ENCODE measurements around the gene REXO1. TPM values are rescaled to one million over a fixed set of nuclear protein-coding genes. Genes with fewer than 3 reads are reported as not detected.
A peak's percentile ranks its signal among the peaks of the same experiment; 100 is the strongest.

The REXO1 gene
- total RNA-seq, 2 experiments from 2014 or later, result 47.9 to 52.9 TPM

Small RNA genes lying within 50 kb of the gene (microRNA-seq; reads per million reads assigned to microRNA genes)
- gene MIR1909, result 5.7 reads per million, percentile 7 among the genes with 10 or more reads in this experiment

Other genes with a start within 250 kb of the REXO1 start
- 100 to 1,000 TPM; 180 to 195 TPM for gene UQCR11, start 243.0 kb downstream of the REXO1 start, total RNA-seq
- 100 to 1,000 TPM; 130 to 137 TPM for gene TCF3, start 195.9 kb downstream of the REXO1 start, total RNA-seq
- not detected for gene ONECUT3, start 95.0 kb downstream of the REXO1 start, total RNA-seq
- 10 to 100 TPM; 20.2 to 27.8 TPM for gene ATP8B3, start 36.2 kb downstream of the REXO1 start, total RNA-seq
- 10 to 100 TPM; 26.5 to 29.8 TPM for gene KLF16, start 15.1 kb upstream of the REXO1 start, total RNA-seq
- gene ABHD17A, start 37.0 kb upstream of the REXO1 start, total RNA-seq, result 100 to 1,000 TPM; 181 to 196 TPM
- gene ADAT3, start 56.9 kb upstream of the REXO1 start, total RNA-seq, result 10 to 100 TPM in 1 of 2 experiments, 1 to 10 TPM in 1; 9.9 to 11.0 TPM
- gene SCAMP4, start 56.9 kb upstream of the REXO1 start, total RNA-seq, result 10 to 100 TPM; 29.9 to 37.2 TPM
- gene CSNK1G2, start 92.7 kb upstream of the REXO1 start, total RNA-seq, result 100 to 1,000 TPM; 103 to 105 TPM
- gene BTBD2, start 167.2 kb upstream of the REXO1 start, total RNA-seq, result 10 to 100 TPM; 48.2 to 53.4 TPM
- 100 to 1,000 TPM; 332 to 348 TPM for gene MKNK2, start 202.8 kb upstream of the REXO1 start, total RNA-seq
- 100 to 1,000 TPM; 235 to 240 TPM for gene MOB3A, start 247.8 kb upstream of the REXO1 start, total RNA-seq
- gene IZUMO4, start 248.4 kb upstream of the REXO1 start, total RNA-seq, result 1 to 10 TPM; 8.7 to 9.5 TPM